DND-41 (cell line): ENCODE measurements around the gene RAB44.

Experiments
- ATAC-seq: fragments of 200-7000 bp; cut with Tn5 transposase; 3 replicates; pipeline ENCODE4 v1.9.1; 2021; ENCODE audit warnings: low read depth; ENCODE audit not compliant: insufficient read depth
- DNase-seq: peaks from one replicate; pipeline ENCODE4 v3.0.0-alpha.2; 2020
- H2AFZ ChIP-seq: 2 replicates; pipeline ENCODE4 v1.6.0; 2012; ENCODE audit warnings: low read depth, low read length
- H3K27ac ChIP-seq: 2 replicates; pipeline ENCODE4 v1.5.1; 2012; ENCODE audit warnings: low read length, inconsistent platforms
- H3K27me3 ChIP-seq: fragments of 200-600 bp; sonication (generic); 2 replicates; pipeline ENCODE4 v1.6.0; 2012; ENCODE audit warnings: low read length, mild to moderate bottlenecking, inconsistent platforms; ENCODE audit not compliant: insufficient read depth, poor library complexity
- H3K36me3 ChIP-seq: 2 replicates; pipeline ENCODE4 v1.5.1; 2012; ENCODE audit warnings: low read length, inconsistent platforms; ENCODE audit not compliant: insufficient read depth
- H3K4me1 ChIP-seq: 2 replicates; pipeline ENCODE4 v1.5.1; 2012; ENCODE audit warnings: mild to moderate bottlenecking, low read length; ENCODE audit not compliant: insufficient read depth
- H3K4me2 ChIP-seq: 2 replicates; pipeline ENCODE4 v1.6.0; 2012; ENCODE audit warnings: mild to moderate bottlenecking, moderate library complexity, low read length, inconsistent platforms; ENCODE audit not compliant: insufficient read depth
- H3K4me3 ChIP-seq, 2 experiments: fragments of 200-600 bp in 1 of 2; shearing (Covaris generic) in 1 of 2; 2 replicates each; pipeline ENCODE4 v1.5.1; 2012 to 2016; ENCODE audit warnings: inconsistent platforms in 2 of 2, low read length in 2 of 2, mild to moderate bottlenecking in 2 of 2, low read depth in 1 of 2, moderate library complexity in 1 of 2
- H3K79me2 ChIP-seq: 2 replicates; pipeline ENCODE4 v1.6.0; 2012; ENCODE audit warnings: low read length, inconsistent platforms; ENCODE audit not compliant: insufficient read depth
- H3K9ac ChIP-seq: 2 replicates; pipeline ENCODE4 v1.6.0; 2012; ENCODE audit warnings: low read depth, mild to moderate bottlenecking, inconsistent platforms, low read length, moderate library complexity
- H3K9me3 ChIP-seq: 2 replicates; pipeline ENCODE4 v1.5.1; 2012; ENCODE audit warnings: low read length, moderate library complexity, mild to moderate bottlenecking, inconsistent platforms; ENCODE audit not compliant: insufficient read depth, severe bottlenecking
- H4K20me1 ChIP-seq: 2 replicates; pipeline ENCODE4 v1.6.0; 2012; ENCODE audit warnings: low read length; ENCODE audit not compliant: insufficient read depth
- CTCF ChIP-seq: IDR thresholded peaks from 2 replicates; pipeline ENCODE4 v1.5.1; 2012; ENCODE audit warnings: borderline replicate concordance, low read length, moderate library complexity, mild to moderate bottlenecking; ENCODE audit not compliant: poor library complexity, severe bottlenecking; ENCODE audit errors: extremely low read depth
- EZH2 ChIP-seq: IDR thresholded peaks from 3 replicates; pipeline ENCODE4 v1.6.1; 2012; ENCODE audit warnings: borderline replicate concordance, low read depth, mild to moderate bottlenecking, moderate library complexity, low read length, inconsistent platforms; ENCODE audit not compliant: severe bottlenecking

The RAB44 gene

GRCh38 chr6:36742146-36742545 is 44.5 kb downstream of the RAB44 start:
- no peaks in the 10 kb centered on the region for H3K36me3 ChIP-seq
- no peak overlapping the region for H3K27ac ChIP-seq
- no peak for DNase-seq
- no peak overlapping the region for H2AFZ ChIP-seq
- no peak overlapping the region for H3K4me2 ChIP-seq
- ATAC-seq: no peak
- H3K9me3 ChIP-seq: no peaks in the 10 kb centered on the region
- no peaks in the 10 kb centered on the region for H3K4me1 ChIP-seq
- no peak overlapping the region for H3K4me3 ChIP-seq
- no peak overlapping the region for H3K9ac ChIP-seq
- H4K20me1 ChIP-seq: no peaks in the 10 kb centered on the region
- H3K27me3 ChIP-seq: no peaks in the 10 kb centered on the region
- no peaks in the 10 kb centered on the region for H3K79me2 ChIP-seq
- no peak for TF ChIP-seq CTCF
- TF ChIP-seq EZH2: no peak

- H3K36me3 ChIP-seq: no peaks in the 10 kb centered on the region
- H3K4me3 ChIP-seq: no peak overlapping the region
- DNase-seq (no peak), ATAC-seq (no peak)
- no peak overlapping the region for H3K9ac ChIP-seq
- no peak overlapping the region for H3K4me2 ChIP-seq
- no peaks in the 10 kb centered on the region for H4K20me1 ChIP-seq
- no peaks in the 10 kb centered on the region for H3K27me3 ChIP-seq
- H3K79me2 ChIP-seq: no peaks in the 10 kb centered on the region
- no peak overlapping the region for H2AFZ ChIP-seq
- H3K4me1 ChIP-seq: no peaks in the 10 kb centered on the region
- H3K9me3 ChIP-seq: no peaks in the 10 kb centered on the region
- TF ChIP-seq CTCF (no peak), EZH2 (no peak)
- H3K27ac ChIP-seq: no peak overlapping the region
These were observed 45.4 kb downstream of the RAB44 start for GRCh38 chr6:36743032-36743431.

- no peak for TF ChIP-seq CTCF
- no peak for TF ChIP-seq EZH2
- ATAC-seq (no peak), DNase-seq (no peak)
- Histone ChIP-seq H4K20me1 (no peaks in the 10 kb centered on the region), H3K9ac (no peak overlapping the region), H2AFZ (no peak overlapping the region), H3K4me2 (no peak overlapping the region), H3K36me3 (no peaks in the 10 kb centered on the region), H3K27me3 (no peaks in the 10 kb centered on the region), H3K79me2 (no peaks in the 10 kb centered on the region), H3K27ac (no peak overlapping the region), H3K4me1 (no peaks in the 10 kb centered on the region), H3K4me3 (no peak overlapping the region), H3K9me3 (no peaks in the 10 kb centered on the region)
These were observed 46.1 kb downstream of the RAB44 start for GRCh38 chr6:36743538-36744303.

- DNase-seq: no peak
- H3K36me3 ChIP-seq: no peaks in the 10 kb centered on the region
- no peak overlapping the region for H3K4me2 ChIP-seq
- no peak overlapping the region for H2AFZ ChIP-seq
- no peaks in the 10 kb centered on the region for H3K27me3 ChIP-seq
- H3K27ac ChIP-seq: no peak overlapping the region
- H3K9me3 ChIP-seq: no peaks in the 10 kb centered on the region
- H3K4me3 ChIP-seq: no peak overlapping the region
- H4K20me1 ChIP-seq: no peaks in the 10 kb centered on the region
- no peak for TF ChIP-seq CTCF
- no peak for TF ChIP-seq EZH2
- H3K9ac ChIP-seq: no peak overlapping the region
- ATAC-seq: 0 out of 3 replicates have a peak, but pooled peaks have one; percentile 33
- H3K4me1 ChIP-seq: no peaks in the 10 kb centered on the region
- no peaks in the 10 kb centered on the region for H3K79me2 ChIP-seq
These were observed 46.7 kb downstream of the RAB44 start for GRCh38 chr6:36744304-36744673.
